Stimulated activated CD8-positive, alpha-beta memory T cell treated with anti-CD3 and anti-CD28 coated beads, Interleukin-7, amount 100 ng/mL, for 4 hours (primary cell): Measurements from ENCODE around the gene KCNS1.
A peak's percentile ranks its signal among the peaks of the same experiment; 100 is the strongest.

ENCODE experiments used
- DNase-seq, 2 donors: peaks; one replicate each; pipeline ENCODE4 v3.0.0-alpha.2; 2020; ENCODE audit warnings: low read depth in 2 of 2

Gene KCNS1

GRCh38 chr20:45051204-45052060 lies 49.5 kb downstream of the KCNS1 start:
- no peak for DNase-seq

- no peak for DNase-seq
These were observed 50.9 kb downstream of the KCNS1 start for GRCh38 chr20:45049904-45050471.

GRCh38 chr20:45049438-45049837 lies 51.5 kb downstream of the KCNS1 start:
- no peak for DNase-seq

- no peak for DNase-seq
These were observed 53.3 kb downstream of the KCNS1 start for GRCh38 chr20:45047581-45048119.

- no peak for DNase-seq
These were observed 56.3 kb downstream of the KCNS1 start for GRCh38 chr20:45044601-45045000.

- DNase-seq, result peak in 1 of 2 donors; percentile 29
These were observed 56.8 kb downstream of the KCNS1 start for GRCh38 chr20:45044084-45044573.

GRCh38 chr20:45042978-45043377 lies 57.9 kb downstream of the KCNS1 start:
- DNase-seq, result no peak
